Stimulated activated CD4-positive, alpha-beta T cell treated with anti-CD3 and anti-CD28 coated beads, Interleukin-2, amount 100 ng/mL, for 24 hours (primary cell): ENCODE measurements around the gene FAM111A.
A peak's percentile ranks its signal among the peaks of the same experiment; 100 is the strongest.

Experiments used
- DNase-seq, 2 donors: peaks; one replicate each; pipeline ENCODE4 v3.0.0-alpha.2; 2020

The FAM111A gene

DNA sequence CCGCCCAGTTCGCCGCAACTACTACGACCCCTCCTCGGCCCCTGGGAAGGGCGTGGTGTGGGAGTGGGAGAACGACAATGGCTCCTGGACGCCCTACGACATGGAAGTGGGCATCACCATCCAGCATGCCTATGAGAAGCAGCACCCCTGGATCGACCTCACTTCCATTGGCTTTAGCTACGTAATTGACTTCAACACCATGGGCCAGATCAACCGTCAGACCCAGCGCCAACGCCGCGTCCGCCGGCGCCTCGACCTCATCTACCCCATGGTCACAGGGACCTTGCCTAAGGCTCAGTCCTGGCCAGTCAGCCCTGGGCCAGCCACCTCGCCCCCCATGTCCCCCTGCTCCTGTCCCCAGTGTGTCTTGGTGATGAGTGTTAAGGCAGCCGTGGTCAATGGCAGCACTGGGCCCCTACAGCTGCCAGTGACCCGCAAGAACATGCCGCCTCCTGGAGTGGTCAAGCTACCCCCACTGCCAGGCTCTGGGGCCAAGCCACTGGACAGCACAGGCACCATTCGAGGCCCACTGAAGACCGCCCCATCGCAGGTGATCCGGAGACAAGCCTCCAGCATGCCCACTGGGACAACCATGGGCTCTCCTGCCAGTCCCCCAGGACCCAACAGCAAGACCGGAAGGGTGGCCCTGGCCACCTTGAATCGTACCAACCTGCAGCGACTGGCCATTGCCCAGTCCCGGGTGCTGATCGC is 39.2 kb downstream of the FAM111A start:
- no peak for DNase-seq

DNA sequence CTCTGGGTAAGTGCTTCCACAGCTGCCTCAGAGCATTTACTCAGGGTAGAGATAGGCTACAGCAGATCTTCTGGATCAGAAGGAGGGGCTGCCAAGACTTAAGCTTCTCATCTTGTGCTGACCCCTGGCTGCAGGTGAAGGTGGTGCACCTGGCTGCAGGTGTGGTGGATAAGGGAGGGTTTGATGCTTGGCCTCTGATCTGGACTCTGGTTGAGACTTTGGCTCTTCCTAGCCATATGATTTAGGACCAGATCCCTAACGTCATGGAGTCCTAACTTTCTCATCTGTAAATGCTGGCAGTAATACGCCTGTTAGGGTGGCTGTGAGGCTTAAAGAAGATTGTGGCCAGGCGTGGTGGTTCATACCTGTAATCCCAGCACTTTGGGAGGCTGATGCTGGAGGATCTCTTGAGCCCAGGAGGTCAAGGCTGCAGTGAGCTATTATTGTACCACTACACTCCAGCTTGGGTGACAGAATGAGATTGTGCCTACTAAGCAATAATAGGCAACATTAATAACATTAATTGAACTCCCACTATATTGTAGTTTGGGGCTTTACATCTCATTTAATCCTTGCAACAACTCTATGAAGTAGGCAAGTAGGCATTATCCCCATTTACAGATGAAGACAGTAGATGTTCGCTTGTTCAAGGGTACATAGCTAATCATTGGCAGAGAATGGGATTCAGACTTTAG is 39.9 kb downstream of the FAM111A start:
- DNase-seq = no peak

DNA sequence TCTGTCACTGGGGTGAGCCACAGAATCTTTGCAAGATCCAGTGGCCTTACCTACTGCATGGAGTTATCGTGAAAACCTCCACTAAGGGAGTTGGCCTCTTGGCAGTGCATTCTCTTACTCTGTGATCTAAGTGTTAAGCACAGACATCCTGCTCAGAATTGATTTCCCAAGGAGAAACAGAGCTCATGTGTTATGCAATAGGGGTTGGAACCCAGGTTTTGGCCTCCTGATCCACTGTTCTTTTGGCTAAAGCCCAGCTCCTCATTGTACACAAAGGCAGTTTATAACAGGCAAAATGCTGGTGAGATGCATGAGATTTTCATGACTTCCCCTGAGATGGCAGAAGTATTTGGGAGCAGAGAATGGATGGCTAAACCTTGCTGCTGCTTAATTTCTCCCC is 41.1 kb downstream of the FAM111A start:
- DNase-seq = no peak

DNA sequence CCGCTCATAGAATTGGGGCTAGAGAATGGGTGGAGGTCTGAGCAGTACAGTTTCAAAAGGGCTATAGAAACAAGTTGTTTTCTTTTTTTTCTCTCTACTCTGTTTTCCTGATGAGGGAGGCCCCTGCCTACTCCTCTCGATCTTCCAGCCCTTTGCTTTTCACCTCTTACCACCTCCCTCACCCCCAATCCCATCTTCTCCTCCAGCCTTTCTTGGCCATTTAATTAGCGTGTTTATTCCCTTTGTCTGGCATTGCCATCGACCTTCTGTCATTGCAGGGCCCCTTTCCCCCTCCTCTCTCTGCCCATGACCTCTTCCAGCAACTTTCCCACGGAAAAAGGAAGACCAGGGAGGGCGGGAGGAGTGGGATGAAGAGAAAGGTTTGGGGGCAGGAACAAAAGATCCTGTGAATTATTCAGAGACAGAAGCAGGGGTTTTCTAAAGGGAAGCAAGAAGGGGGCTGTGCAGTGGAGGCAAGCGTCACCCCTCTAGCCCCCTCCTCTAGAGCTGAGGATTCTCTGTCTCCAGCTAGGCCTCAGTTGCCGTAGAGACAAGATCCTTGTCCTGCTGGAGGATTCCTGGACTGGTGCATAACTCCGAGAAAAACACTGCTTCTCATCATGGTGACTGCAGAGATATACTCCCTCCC is 42.2 kb downstream of the FAM111A start:
- DNase-seq = no peak

DNA sequence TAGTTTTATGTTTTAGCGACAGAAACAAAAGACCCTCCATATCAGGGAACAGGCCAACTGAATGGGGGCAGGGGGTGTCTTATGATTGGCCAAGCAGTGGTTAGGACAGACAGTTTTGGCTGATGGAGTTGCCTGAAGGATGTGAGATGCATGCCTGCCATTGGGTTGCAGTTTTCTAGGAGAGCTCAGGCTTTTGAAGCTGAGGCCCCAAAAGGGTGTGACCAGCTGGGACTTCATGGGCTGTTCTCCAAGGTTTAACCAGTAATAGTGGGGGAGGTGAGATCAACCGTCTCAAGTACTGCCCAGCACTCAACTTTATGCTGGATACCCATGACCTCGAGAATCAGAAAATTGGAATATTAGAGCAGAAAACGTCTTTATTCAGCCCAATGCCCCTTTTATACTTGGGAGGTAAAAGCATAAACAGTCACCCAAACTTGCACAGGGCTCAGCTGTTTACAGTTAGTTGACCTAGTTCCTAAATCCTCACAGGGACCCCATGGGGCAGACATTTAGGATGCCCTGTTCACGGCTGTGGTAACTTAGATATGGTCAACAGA is 42.8 kb downstream of the FAM111A start:
- DNase-seq = no peak

DNA sequence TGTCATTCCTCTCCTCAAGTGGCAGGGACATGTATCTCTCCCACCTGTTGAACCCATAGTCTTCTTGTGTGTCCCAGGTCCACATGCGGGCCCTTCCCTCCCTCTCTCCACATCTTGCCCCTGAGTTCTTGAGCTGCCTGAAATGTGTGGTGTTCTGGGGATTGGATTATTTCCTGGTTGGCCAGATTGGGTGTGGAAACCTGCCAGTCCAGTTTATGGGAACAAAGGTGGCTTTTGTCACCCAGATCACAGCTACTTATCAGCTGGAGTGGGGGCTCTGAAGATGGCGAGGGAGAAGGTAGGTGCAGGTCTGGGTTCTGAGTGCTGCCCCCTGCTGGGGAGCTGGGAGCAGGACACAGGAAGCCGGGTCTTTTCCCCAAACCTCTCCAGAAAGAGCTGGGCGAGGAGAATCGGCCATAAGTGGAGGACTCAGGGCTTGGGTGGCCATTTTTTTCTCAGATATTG is 43.5 kb downstream of the FAM111A start:
- peak; percentile 64 to 68 for DNase-seq

DNA sequence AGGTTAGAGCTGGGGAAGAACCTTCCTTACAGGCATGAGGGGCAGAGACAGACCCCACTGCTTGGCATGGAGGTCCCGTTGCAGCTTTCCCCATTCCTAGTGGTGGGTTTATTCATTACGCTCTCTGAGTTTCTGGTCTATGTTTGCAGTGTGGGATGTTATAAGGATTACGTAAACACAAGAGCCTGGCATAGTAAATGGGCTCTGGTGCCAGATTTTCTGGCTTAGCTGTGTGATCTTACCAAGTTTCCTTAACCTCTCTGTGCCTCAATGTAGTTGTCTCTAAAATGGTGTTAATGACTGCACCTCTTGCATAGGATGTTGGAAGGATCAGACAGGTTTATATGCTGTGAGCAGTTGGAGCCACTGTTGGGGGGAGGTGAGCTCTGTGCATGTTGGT is 44.4 kb downstream of the FAM111A start:
- DNase-seq = no peak

DNA sequence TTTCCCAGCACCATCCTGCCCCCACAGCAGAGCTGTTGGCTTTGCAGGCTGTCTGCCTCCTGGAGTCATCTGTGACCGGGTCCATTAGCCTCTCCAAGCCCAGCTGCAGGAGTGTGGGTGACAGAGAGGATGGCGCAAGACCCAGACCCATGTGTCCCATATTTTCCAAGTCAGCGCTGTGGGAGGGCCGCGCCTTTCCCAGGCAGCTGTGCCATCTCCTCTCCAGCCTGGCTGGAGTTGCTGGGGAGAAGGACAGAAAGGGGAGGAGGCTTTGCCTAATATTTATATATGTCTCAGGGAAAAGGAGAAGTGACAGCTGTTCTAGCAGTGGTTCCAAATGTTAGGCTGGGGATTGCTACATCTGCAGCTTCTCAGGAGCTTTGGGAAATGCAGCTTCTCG is 44.9 kb downstream of the FAM111A start:
- DNase-seq = no peak

DNA sequence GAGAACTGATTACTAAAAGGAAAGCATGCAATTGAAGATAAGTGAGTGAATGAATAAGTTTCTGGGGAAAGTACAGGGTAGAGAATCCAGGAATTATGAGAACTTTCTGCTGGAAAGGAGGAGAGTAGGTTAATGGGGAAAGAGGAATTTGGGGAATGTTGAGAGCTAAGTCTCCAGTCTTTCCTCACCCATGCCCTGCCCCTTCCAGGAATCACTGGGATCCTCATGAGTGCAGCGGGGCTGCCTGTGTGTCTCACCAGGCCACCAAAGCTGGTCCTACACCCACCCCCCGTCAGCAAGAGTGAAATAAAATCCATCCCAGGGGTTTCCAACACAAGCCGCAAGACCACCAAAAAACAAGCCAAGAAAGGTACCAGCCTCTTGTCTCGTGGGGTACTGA is 46.3 kb downstream of the FAM111A start:
- no peak for DNase-seq

DNA sequence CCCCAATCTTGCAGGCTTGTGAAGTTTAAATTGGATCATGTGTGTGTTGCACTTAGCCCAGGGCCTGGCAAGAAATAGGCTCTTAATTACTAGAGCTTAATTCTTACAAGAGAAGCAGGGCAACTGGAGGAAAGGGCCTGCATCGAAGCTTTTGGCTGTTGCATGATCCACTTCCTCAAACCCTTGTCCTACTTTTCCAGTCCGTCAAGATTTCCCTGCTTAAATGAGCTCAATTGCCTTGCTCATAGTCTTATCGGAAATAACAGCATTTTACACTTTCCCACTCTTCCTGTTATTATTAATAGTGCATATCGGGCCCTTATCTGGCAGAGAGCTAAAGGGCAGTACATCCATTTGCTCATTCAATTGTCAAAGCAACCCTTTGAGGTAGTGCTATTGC is 47.3 kb downstream of the FAM111A start:
- DNase-seq = no peak

DNA sequence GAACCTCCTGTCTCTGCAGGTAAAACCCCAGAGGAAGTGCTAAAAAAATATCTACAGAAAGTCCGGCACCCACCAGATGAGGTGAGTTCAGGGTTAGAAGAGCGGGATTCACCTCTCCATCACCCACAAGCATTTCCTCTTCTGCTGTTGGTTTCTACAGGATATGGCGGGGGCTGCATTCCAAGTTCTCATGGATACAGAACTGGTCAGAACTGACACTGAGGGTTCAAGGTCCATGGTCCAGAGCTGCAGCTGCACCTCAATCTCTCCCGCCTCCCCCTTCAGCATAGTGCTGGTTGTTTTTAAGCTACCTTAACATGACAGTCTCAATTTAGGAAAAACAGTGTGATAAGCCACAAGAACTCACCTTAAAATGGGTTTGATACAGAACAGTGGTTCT is 48.4 kb downstream of the FAM111A start:
- no peak for DNase-seq

DNA sequence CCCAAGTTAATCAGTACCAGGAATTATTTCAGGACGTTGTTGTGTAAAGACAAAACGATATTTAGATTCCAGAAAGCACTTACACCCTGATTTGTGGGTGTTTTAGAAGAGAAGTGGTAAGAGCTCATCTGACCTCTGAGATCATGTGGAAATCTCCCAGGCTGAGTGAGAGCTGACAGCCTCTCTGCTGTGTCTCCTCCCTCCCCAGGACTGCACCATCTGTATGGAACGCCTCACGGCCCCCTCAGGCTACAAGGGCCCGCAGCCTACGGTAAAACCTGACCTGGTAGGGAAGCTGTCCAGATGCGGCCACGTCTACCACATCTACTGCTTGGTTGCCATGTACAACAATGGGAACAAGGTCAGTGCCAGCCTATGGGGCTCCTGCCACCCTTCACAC is 49.2 kb downstream of the FAM111A start:
- DNase-seq = no peak

DNA sequence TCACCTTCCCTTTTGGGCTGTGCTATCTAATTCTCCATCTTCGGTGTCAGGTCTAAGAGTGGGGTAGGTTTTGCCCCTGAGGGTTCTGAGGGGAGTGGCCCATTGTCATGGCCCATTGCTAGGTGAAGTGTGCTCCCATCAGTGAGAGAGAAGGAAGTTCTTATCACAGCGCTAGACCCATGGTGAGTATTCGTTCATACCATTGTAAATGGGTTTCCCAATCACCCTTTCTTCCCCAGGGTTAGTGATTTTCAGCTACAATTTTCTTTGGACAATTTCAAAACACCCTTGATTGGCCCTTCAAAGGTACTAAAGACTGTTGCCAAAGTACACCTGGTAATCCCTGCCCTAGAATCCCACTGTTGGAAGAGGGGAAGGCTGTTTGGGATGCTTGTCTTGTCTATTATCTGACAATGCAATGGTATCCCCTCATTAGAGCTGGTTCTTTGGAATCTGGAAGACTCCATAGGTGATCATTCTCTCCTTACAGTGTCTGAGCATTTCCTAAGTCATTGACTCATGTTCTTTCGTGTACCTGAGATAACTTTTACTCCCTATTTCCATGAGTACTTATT is 49.9 kb downstream of the FAM111A start:
- no peak for DNase-seq

DNA sequence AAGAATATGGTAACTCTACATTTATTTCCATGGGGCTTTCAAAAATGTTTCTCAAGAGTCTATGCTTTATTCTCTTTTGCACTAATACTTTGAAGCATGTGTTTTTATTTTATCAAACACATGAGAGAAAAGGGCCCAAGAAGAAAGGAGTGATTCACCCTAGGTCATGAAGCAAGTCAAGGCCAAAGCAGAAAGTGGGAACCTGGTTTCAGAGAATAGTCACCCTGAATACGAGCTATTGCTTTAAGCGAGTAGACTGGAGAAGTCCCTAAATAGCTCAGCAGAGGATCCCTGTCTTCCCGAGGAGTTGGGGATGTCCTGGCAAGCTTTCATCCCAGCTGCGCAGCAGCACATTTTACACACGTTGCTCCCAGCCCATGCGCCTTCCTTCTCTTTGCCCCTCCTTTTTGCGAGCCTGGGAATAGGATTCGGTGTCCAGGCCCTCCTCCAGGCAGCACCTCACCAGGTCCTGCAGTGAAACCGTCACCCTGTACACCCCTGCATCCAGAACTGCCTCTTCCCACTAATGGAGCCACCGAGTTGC is 51.0 kb downstream of the FAM111A start:
- no peak for DNase-seq

DNA sequence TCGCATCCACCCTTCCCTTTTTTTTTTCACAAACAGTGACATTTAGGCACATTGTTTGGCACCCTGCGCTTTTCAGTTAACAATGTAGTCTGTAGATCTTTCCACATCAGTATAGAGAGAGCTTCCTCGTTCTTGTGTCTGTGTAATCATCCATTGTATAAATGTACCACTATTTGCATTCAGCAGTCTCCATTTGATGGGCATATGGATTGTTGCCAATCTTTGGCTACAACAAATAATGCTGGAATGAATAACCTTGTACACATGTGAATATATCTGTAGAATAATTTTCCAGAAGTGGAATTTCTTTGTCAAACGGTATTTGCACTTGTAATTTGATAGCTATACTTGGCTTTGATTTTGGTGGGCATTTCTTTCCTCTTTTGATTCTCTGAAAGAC is 52.9 kb downstream of the FAM111A start:
- no peak for DNase-seq

DNA sequence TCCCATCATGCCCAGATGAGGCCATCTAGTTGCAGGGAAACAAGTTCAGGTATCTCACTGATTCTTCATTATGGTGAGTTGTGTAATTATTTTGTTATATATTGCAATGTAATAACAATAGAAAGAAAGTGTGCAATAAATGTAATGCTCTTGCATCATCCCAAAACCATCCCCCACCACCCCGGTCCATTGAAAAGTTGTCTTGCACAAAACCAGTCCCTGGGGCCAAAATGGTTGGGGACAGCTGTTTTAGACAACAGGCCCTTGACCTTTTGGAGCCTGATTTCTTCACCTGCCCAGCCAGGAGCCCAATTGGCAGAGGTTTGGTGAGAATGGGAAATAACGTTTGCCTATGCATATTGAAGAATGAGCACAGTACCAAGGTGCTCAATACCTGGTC is 54.1 kb downstream of the FAM111A start:
- no peak for DNase-seq

DNA sequence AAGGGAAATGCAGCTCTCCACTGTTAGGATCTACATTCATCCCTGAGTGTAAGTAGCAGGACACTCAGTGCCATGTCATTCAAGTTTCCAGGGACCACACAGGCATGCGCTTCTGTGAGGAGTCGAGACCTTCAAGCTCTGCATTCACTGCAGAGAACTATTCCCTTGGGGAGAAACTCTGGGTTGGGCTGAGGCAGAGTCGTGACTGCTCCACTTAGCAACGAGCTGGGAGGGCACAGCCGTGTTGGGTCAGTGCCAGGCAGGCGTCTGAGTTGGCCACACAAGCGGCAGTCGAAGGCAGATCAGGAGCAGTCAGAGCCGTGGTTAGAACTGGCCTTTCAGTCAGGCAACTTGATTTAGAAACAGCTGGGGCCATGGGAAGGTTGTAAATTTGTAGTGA is 55.3 kb downstream of the FAM111A start:
- no peak for DNase-seq

DNA sequence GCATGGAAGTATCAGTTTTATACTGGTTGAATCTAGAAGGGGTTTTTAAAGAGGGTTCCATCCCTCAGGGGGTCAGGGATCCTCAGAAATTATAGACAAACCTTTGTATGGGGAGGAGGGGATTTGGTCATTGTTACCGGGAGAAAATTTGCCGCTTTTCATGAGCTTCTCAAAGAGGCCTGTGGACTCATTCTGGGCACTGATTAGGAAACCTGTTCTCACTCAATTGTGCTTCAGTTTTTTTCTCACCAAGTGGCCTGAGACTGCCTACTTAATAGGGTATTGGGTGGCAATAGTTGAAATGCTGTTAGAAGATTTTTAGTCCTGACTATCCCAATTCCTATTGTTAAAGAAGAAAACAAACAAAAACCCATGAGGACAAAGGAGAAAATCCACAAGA is 56.1 kb downstream of the FAM111A start:
- DNase-seq = no peak

DNA sequence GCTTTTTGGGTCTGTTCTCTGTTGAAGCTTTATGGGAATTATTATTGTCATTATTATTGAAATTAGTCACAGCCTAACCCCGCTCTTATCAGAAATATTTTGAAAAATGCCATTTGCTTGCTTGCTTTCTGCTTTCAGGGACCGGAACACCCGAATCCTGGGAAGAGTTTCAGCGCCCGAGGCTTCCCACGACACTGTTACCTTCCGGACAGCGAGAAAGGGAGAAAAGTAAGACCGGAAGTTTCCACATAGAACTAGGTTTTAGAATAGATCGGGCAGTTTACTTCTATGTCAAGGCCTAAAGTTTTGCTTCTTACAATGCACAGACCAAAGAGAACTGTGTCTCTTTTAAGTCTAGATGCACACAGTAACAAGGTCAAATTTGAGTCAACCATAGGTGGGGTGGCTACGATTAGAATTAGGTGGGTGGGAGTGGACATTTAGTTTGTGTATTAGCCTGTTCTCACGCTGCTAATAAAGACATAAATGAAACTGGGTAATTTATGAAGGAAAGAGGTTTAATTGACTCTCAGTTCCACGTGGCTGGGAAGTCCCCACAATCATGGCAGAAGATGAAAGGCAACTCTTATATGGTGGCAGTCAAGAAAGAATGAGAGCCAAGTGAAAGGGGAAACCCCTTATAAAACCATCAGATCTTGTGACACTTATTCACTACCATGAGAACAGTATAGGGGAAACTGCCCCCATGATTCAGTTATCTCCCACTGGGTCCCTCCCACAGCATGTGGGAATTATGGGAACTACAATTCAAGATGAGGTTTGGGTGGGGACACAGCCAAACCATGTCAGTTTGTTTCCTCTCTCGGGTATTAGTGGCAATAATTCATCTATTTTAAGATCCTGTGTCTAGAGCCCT is 57.1 kb downstream of the FAM111A start:
- DNase-seq = peak; percentile 39 to 55

DNA sequence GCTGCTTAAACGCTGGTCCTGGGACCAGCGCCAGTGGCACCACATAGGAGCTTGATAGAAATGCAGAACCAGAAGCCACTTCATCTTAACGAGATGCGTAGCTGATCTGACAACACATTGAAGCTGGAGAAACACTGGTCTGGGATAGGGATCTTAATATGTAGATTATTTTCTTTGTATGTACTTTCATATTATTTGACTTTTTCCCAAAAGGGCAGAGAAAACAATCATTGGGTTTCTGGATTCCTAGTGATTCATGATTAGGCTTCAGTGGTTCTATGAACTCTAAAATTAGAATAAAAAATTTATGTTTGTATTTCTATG is 57.7 kb downstream of the FAM111A start:
- DNase-seq = no peak

DNA sequence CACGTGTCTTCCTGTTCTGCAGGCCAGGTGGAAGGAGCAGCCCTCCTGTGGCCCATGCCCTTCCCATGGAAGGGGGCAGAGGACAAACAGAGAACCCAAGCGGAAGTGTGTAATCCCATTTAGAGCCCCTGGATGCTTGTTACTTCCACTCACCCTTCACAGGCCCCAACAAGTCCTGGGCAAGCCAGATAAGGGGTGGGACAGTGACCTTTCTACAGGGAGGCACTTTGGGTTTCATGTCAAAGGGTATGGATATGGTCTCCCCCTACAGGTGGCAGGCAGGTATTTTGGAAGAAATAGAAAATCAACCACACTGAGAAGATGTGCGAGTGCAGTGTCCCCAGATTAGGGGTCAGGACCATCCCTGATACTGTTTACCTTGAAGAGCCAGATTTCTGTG is 58.7 kb downstream of the FAM111A start:
- no peak for DNase-seq
